HCT116 (cell line): ENCODE data around the gene SPEM3. TPM values are rescaled to one million over a fixed set of nuclear protein-coding genes. Genes with fewer than 3 reads are reported as not detected.

Source experiments
- ATAC-seq: fragments of 200-7000 bp; cut with Tn5 transposase; 2 replicates; pipeline ENCODE4 v1.9.1; 2020; ENCODE audit warnings: mild to moderate bottlenecking, moderate library complexity
- BruUV-seq: library from RNA; stranded (reverse); fragments of 400-500 nt; replicated peaks from 2 replicates; lab custom pipeline; 2021; lab: Mats Ljungman, UMichigan
- CTCF ChIA-PET: fragments of 300-600 bp; sonication (Branson Sonifier 250); formaldehyde crosslinking; loops from one replicate; lab custom pipeline; 2021; ENCODE audit warnings: antibody characterized with exemption; lab: Charles Lee
- POLR2A ChIA-PET: fragments of 300-600, 350-600 bp; sonication (Branson Sonifier 250); formaldehyde crosslinking; loops from one replicate; lab custom pipeline; 2021; ENCODE audit warnings: antibody characterized with exemption; lab: Charles Lee
- RAD21 ChIA-PET, 2 experiments: fragments of 300-600 bp; sonication (Branson Sonifier 250); formaldehyde crosslinking; loops; one replicate each; lab custom pipeline; 2023; ENCODE audit warnings: low total read pairs in 2 of 2; ENCODE audit not compliant: uncharacterized antibody in 2 of 2, unreplicated experiment in 2 of 2, low non-redundant PET in 1 of 2; lab: Charles Lee
- DNase-seq: peaks from one replicate; pipeline ENCODE4 v3.0.0-alpha.2; 2010; ENCODE audit warnings: low read depth, low spot score
- H2AFZ ChIP-seq: fragments of 200-600 bp; shearing (Covaris generic), sonication (generic); 2 replicates; pipeline ENCODE4 v1.6.1; 2017; ENCODE audit warnings: low read depth, mixed run types, mixed read lengths, antibody characterized with exemption, low read length; ENCODE audit not compliant: poor library complexity, severe bottlenecking
- H3K27ac ChIP-seq: 2 replicates; pipeline ENCODE4 v1.5.1; 2012; ENCODE audit warnings: low read depth, low read length
- H3K27me3 ChIP-seq: fragments of 200-600 bp; sonication (generic); 2 replicates; pipeline ENCODE4 v1.6.1; 2016; ENCODE audit warnings: mixed run types, low read length, mixed read lengths; ENCODE audit not compliant: insufficient read depth
- H3K36me3 ChIP-seq, 2 experiments: fragments of 200-500 bp in 1 of 2; fragments of 200-600 bp in 1 of 2; sonication (Bioruptor generic) in 1 of 2; sonication (generic) in 1 of 2; 2 replicates each; pipeline versions ENCODE4 v1.5.1 to v1.6.1; 2014 to 2016; ENCODE audit warnings: low read length in 2 of 2, inconsistent platforms in 1 of 2, mixed read lengths in 1 of 2, mixed run types in 1 of 2; ENCODE audit not compliant: insufficient read depth in 2 of 2, control insufficient read depth in 1 of 2
- H3K4me1 ChIP-seq, 2 experiments: fragments of 200-600 bp in 1 of 2; sonication (generic) in 1 of 2; 2 replicates each; pipeline versions ENCODE4 v1.5.1 to v1.6.1; 2012 to 2017; ENCODE audit warnings: low read length in 2 of 2, inconsistent platforms in 1 of 2, mild to moderate bottlenecking in 1 of 2, mixed read lengths in 1 of 2, mixed run types in 1 of 2, moderate library complexity in 1 of 2; ENCODE audit not compliant: insufficient read depth in 2 of 2, control insufficient read depth in 1 of 2
- H3K4me2 ChIP-seq: fragments of 200-600 bp; sonication (generic); 2 replicates; pipeline ENCODE4 v1.6.1; 2017; ENCODE audit warnings: mixed run types, low read length, mixed read lengths
- H3K4me3 ChIP-seq, 2 experiments: fragments of 200-600 bp in 1 of 2; sonication (generic) in 1 of 2; replicated peaks in 1 of 2; 2 replicates each; pipeline ENCODE4 v1.5.1; 2011 to 2016; ENCODE audit warnings: low read length in 2 of 2, control low read depth in 1 of 2, low read depth in 1 of 2, mild to moderate bottlenecking in 1 of 2, mixed read lengths in 1 of 2, mixed run types in 1 of 2
- H3K79me2 ChIP-seq: fragments of 200-600 bp; sonication (generic); 2 replicates; pipeline ENCODE4 v1.6.1; 2017; ENCODE audit warnings: mild to moderate bottlenecking, mixed run types, low read length, moderate library complexity, mixed read lengths; ENCODE audit not compliant: insufficient read depth
- H3K9ac ChIP-seq: fragments of 200-600 bp; sonication (generic); 2 replicates; pipeline ENCODE4 v1.6.1; 2016; ENCODE audit warnings: low read length, mixed read lengths
- H3K9me2 ChIP-seq: fragments of 200-600 bp; sonication (generic), shearing (Covaris generic); 2 replicates; pipeline ENCODE4 v1.6.1; 2017; ENCODE audit warnings: mixed run types, mild to moderate bottlenecking, moderate library complexity; ENCODE audit not compliant: insufficient read depth
- H3K9me3 ChIP-seq, 2 experiments: fragments of 200-500 bp in 1 of 2; fragments of 200-600 bp in 1 of 2; sonication (Bioruptor generic) in 1 of 2; sonication (generic) in 1 of 2; 2 replicates each; pipeline ENCODE4 v1.6.1; 2014 to 2017; ENCODE audit warnings: low read length in 2 of 2, mixed read lengths in 2 of 2, inconsistent platforms in 1 of 2, low read depth in 1 of 2, mild to moderate bottlenecking in 1 of 2, mixed run types in 1 of 2, moderate library complexity in 1 of 2; ENCODE audit not compliant: control insufficient read depth in 1 of 2, insufficient read depth in 1 of 2
- H4K20me1 ChIP-seq: fragments of 200-600 bp; sonication (generic), shearing (Covaris generic); 2 replicates; pipeline ENCODE4 v1.6.1; 2017; ENCODE audit warnings: mixed run types, mild to moderate bottlenecking, moderate library complexity; ENCODE audit not compliant: insufficient read depth
- ATF3 ChIP-seq: IDR thresholded peaks from 2 replicates; pipeline ENCODE4 v1.6.1; 2012
- CEBPB ChIP-seq: IDR thresholded peaks from 2 replicates; pipeline ENCODE4 v1.6.1; 2012; ENCODE audit warnings: low read depth
- CTCF ChIP-seq, 3 experiments: fragments of 200-600 bp in 1 of 3; sonication (generic) in 1 of 3; IDR thresholded peaks in 2 of 3; conservative IDR thresholded peaks in 1 of 3; 2 replicates each; pipeline ENCODE4 v1.5.1; 2012 to 2017; ENCODE audit warnings: low read depth in 2 of 3, low read length in 2 of 3, antibody characterized with exemption in 1 of 3, borderline replicate concordance in 1 of 3, control low read depth in 1 of 3, mild to moderate bottlenecking in 1 of 3, mixed read lengths in 1 of 3, mixed run types in 1 of 3, moderate library complexity in 1 of 3; ENCODE audit not compliant: insufficient read depth in 1 of 3
- ELF1 ChIP-seq: IDR thresholded peaks from 2 replicates; pipeline ENCODE4 v1.6.1; 2012; ENCODE audit warnings: low read depth, borderline replicate concordance
- EZH2 ChIP-seq: fragments of 200-600 bp; sonication (generic); IDR thresholded peaks from 2 replicates; pipeline ENCODE4 v1.6.1; 2017; ENCODE audit warnings: antibody characterized with exemption, mixed run types
- FOSL1 ChIP-seq: IDR thresholded peaks from 2 replicates; pipeline ENCODE4 v1.6.1; 2012; ENCODE audit warnings: low read depth
- JUND ChIP-seq: IDR thresholded peaks from 2 replicates; pipeline ENCODE4 v1.6.1; 2012
- MAX ChIP-seq: IDR thresholded peaks from 2 replicates; pipeline ENCODE4 v1.6.1; 2012
- POLR2A ChIP-seq: IDR thresholded peaks from 2 replicates; pipeline ENCODE4 v1.7.0; 2011; ENCODE audit warnings: borderline replicate concordance; ENCODE audit not compliant: insufficient read depth, insufficient read length; ENCODE audit errors: extremely low read depth
- POLR2AphosphoS5 ChIP-seq: IDR thresholded peaks from 2 replicates; pipeline ENCODE4 v1.6.1; 2011; ENCODE audit warnings: mild to moderate bottlenecking, low read depth, low read length, moderate library complexity
- REST ChIP-seq: IDR thresholded peaks from 2 replicates; pipeline ENCODE4 v1.6.1; 2012; ENCODE audit warnings: low read depth
- SIN3A ChIP-seq: IDR thresholded peaks from 2 replicates; pipeline ENCODE4 v1.6.1; 2012; ENCODE audit warnings: low read depth
- SP1 ChIP-seq: IDR thresholded peaks from 2 replicates; pipeline ENCODE4 v1.6.1; 2012; ENCODE audit warnings: low read depth
- YY1 ChIP-seq: IDR thresholded peaks from 2 replicates; pipeline ENCODE4 v1.6.1; 2011; ENCODE audit warnings: low read length, low read depth, moderate library complexity, mild to moderate bottlenecking; ENCODE audit not compliant: insufficient replicate concordance; ENCODE audit errors: extremely low read depth
- ZBTB33 ChIP-seq: IDR thresholded peaks from 2 replicates; pipeline ENCODE4 v1.6.1; 2011; ENCODE audit warnings: mild to moderate bottlenecking, low read length, moderate library complexity; ENCODE audit not compliant: insufficient replicate concordance; ENCODE audit errors: extremely low read depth
- ZFX ChIP-seq: fragments of 450-650 bp; IDR thresholded peaks from 2 replicates; pipeline ENCODE4 v1.6.1; 2017
- ZNF274 ChIP-seq: fragments of 200-500 bp; sonication (Bioruptor generic); IDR thresholded peaks from 2 replicates; pipeline ENCODE4 v1.6.1; 2014; ENCODE audit warnings: mild to moderate bottlenecking, low read depth, low read length, inconsistent platforms
- intact Hi-C: fragments of 100-400 bp; cut with micrococcal nuclease; formaldehyde crosslinking; loops from 2 replicates; pipeline ENCODE4 v1.10.0; 2022
- total RNA-seq: library from RNA; stranded (reverse); gene quantifications from one replicate; pipeline ENCODE4 v1.2.1, GENCODE V29; 2021; ENCODE audit not compliant: unreplicated experiment

The SPEM3 gene
- total RNA-seq, 1 experiment from 2014 or later: not detected

GRCh38 chr17:7411427-7411750, 17.3 kb upstream of the SPEM3 start:
- DNase-seq: no peak
- Histone ChIP-seq H3K9me3 (no peaks in the 10 kb centered on the region), H3K4me2 (no peak overlapping the region), H2AFZ (no peak overlapping the region), H3K4me1 (peaks cover 0 to 3% of the 10 kb centered on the region in 2 experiments; a peak in 1 of 4 replicates), H4K20me1 (no peaks in the 10 kb centered on the region), H3K27ac (no peak overlapping the region), H3K36me3 (peaks cover 3 to 6% of the 10 kb centered on the region in 2 experiments; a peak in 2 of 4 replicates), H3K79me2 (no peaks in the 10 kb centered on the region), H3K9ac (no peak overlapping the region), H3K27me3 (no peaks in the 10 kb centered on the region), H3K9me2 (no peaks in the 10 kb centered on the region), H3K4me3 (no peak overlapping the region)
- TF ChIP-seq JUND: no peak
- no peak for TF ChIP-seq ELF1
- TF ChIP-seq ZFX: no peak
- no peak for TF ChIP-seq CEBPB
- no peak for TF ChIP-seq YY1
- TF ChIP-seq MAX: no peak
- TF ChIP-seq POLR2AphosphoS5: no peak
- TF ChIP-seq ZBTB33: no peak
- TF ChIP-seq SP1: no peak
- no peak for TF ChIP-seq POLR2A
- TF ChIP-seq SIN3A: no peak
- no peak for TF ChIP-seq CTCF (IDR thresholded peaks at IDR 0.05 in 2 of 3, conservative IDR thresholded peaks at IDR 0.05 in 1 of 3; ENCODE audit: borderline replicate concordance in 1 of 3, insufficient read depth in 1 of 3, low read depth in 2 of 3, low read length in 2 of 3)
- TF ChIP-seq FOSL1: no peak
- TF ChIP-seq ZNF274: no peak
- no peak for TF ChIP-seq REST
- no peak for TF ChIP-seq EZH2
- TF ChIP-seq ATF3: no peak
- no peak for ATAC-seq
- intact Hi-C loops: no loop called here
- BruUV-seq: no TSS peak
- RAD21 ChIA-PET: no interaction called here
- POLR2A ChIA-PET: no interaction called here
- CTCF ChIA-PET: no interaction called here
